Bone marrow (tissue), 2 donors: ENCODE results near the gene CFAP77.
"Not testable (repeated sequence)": the region's sequence is repeated elsewhere in the genome, so short reads cannot be mapped to it uniquely, and the experiment has no call there.

Experiments
- DNase-seq, 2 donors: peaks; one replicate each; lab custom pipeline; 2025; lab: John Stamatoyannopoulos, UW

CFAP77 gene

DNA sequence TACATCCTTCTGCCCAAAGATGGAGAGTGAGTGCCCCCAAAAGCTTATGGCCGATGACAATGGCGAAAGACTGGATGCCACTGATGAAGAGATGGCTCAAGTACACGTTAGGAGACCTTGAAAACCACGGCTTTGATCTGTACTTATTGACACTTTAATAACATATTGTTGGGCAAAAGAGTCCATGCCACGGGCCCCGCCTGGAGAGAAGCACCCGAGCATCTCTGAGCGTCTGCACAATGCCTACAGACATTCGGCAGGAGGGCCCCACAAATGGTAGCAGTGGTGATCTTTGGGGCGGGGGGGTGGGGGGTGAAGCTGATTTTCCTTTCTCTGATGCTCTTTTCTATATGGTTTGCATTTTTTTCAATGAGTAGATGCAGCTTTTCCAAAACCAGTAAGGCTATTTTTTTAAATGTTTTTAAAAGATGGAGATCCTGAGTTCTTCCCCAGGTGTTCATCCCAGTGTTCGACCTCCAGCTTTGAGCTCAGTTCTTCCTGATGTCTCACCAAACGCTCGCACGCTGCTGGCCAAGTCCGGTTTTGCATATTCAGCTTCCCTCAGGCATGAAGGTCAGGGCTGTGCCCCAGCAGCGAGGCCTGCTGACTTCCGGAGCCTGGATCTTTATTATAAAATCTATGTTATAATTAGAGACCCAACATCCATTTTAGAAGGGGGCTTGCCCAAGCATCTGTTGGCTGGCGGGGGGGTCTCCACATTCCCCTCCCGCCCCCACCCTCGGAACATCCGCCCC, 138.1 kb downstream of the CFAP77 start:
- no peak for DNase-seq

DNA sequence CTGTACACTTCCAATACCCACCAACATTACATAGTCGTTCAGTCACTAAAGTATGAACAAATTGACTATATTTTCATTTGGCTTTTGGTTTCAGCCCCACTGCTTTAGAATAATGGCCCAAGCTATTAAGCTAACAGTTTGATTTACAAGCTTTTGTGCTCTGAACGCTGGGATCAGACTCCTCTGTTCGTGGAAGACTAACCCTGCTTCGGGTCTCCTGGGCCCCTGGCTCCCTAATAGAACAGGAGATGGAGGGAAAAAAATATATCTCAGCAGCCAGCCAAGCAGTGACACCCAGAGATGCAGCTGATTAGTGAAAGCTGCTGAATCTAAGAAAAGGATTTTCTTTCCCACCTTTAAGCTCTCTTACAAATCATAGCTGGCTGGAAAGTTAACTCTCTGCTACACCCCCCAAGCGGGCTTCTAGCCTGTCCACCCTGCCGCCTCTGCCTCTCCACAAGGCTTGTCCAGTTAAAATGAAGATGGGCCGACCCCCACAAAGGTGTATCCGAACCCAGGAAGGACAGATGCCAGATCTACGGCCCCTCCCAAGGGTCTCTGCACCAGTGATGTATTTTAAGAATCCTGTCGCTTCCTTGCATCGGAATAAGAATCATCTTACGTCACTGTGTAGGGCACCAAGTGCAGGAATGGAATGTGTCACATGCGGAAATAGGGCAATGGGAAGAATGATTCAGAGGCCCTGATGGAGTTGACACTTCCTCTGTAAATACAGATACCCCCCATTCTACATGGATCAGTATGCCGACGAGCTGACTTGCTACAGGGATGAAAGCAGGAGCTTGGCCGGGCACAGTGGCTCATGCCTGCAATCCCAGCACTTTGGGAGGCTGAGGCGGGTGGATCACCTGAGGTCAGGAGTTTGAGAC, 139.0 kb downstream of the CFAP77 start:
- DNase-seq: no peak

DNA sequence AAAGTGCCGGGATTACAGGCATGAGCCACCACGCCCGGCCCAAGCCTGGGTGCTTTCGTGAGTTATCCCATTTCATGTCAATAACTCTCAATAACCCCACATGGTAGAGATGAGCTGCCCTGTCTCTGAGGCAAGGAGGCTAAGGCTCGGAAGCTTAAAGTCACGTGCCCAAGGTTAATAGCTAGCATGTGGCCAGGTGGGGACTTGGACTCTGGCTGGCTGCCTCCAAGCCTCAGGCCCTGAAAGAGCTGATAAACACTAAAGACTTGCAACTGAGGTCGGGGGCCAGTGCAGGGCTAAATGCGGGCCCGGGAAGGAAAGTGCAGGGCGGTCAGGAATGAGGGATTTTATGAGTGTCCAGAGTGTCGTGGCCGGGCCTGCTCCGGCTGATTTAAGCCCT, 141.5 kb downstream of the CFAP77 start:
- no peak for DNase-seq

GRCh38 chr9:132552041-132552440, 142.0 kb downstream of the CFAP77 start:
- DNase-seq: no peak

DNA sequence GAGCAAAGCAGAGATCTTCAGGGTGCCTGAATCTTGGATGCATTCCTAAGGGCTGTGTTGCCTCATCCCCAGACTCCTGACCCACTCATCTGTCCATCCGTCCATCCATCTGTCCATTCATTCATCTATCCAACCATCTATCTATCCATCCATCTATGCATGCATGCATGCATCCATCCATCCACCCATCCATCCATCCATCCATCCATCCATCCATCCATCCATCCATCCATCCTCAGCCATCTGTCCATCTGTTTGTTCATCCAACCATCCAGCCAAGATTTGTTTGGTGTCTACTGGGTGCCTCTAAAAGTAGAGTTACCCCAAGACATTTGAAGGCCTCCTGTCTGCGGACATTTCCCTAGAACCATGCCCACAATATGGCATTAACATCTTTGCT, 144.7 kb downstream of the CFAP77 start:
- DNase-seq: no peak

DNA sequence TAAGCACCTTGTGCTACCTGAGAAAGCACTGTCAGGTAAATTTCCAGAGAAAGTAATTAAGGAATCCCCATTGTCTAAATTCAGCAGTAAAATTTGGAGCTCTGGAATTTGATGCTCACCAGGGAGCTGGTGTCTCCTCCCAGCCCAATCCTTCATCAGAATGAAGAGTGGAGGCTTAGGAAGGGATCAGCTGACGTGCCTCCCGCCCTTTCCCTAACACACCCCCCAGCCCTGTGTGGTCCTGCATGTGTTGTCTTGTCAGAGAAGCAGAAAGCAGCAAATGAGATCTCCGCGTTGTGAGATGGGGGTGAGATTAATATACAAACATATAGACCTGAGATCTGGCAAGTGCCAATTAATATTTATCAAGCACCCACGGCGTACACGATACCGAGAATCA, 145.5 kb downstream of the CFAP77 start:
- no peak for DNase-seq

DNA sequence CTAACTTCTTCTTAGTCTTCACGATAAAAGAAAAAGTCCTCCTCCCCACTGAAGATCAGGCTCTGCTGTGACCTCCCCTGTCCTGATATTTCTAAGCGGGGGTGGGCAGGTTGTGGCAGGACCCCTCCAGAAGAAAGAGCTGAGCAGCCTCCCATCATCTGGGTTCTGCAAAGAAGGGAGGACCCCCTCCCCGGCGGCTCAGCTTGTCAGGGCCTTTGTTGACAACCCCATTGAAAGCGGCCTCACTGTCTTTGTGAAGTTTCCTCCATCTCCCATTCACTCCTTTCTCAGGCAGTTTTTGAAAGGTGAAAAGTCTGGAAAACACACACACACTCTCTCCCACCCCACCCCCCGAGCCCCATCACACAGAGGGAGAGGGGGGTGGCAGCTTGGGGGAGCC, 146.2 kb downstream of the CFAP77 start:
- no peak for DNase-seq

DNA sequence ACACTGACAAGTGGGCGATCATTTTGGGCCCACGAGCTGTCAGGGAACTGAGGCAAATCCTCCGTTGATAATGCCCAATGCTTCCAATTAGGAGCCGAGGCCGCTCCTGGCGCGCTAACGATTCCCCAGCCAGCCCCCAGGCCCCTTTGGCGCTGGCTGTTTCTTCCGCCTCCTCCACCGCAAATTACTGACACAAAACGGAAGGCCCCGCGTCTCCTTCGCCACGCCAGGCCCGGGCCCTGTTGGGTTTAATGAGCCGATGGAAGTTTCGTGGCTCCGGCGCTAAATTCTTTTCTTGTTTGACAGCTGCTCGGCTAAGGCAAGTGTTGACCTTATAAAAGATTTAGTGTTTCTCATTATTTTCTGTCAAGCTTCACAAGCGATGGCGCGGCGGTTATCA, 146.7 kb downstream of the CFAP77 start:
- DNase-seq: no peak

DNA sequence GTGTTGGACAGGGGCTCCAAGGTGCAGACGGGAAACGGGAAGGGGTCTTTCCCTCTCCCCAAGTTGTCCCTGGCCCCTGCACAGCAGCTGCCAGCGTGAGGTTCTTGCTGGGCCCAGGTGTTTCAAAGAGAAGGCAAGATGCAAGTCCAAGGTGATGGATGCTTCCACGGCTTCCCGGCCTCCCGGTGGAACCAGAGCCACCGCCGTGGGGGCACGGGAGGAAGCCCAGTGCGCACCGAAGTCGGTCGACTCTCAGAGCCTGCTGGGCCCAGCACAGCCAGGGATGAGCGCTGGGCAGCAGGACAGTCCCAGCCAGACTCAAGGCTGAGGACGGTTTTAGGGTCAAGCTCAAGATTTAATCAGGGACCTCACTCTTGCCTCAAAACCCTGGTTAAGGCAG, 147.1 kb downstream of the CFAP77 start:
- no peak for DNase-seq

GRCh38 chr9:132559711-132560110, 149.7 kb downstream of the CFAP77 start:
- DNase-seq: no peak

- DNase-seq: no peak
Observed at GRCh38 chr9:132560616-132561202, 150.7 kb downstream of the CFAP77 start.

GRCh38 chr9:132562306-132562573, 152.2 kb downstream of the CFAP77 start:
- no peak for DNase-seq

DNA sequence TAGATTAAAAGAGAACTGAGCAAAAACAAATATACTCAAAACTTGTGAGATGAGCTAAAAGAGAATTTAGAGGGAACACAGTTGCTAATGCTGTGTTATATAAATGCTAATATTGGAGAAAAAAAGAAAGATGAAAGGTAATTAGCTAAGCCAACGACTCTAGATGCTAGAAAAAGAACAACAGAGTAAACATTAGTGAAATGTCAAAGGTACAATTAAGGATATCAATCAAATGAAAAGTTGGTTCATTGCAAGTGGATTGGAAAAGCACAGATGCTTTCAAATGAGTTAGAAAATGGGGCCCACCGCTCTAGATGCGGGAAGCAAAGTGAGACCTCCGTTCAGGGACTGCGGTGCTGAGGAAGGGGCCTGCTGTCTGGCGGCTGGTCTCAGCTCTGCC, 154.5 kb downstream of the CFAP77 start:
- no peak for DNase-seq

- DNase-seq: not testable (repeated sequence)
Observed at GRCh38 chr9:132568787-132569186, 158.8 kb downstream of the CFAP77 start.

DNA sequence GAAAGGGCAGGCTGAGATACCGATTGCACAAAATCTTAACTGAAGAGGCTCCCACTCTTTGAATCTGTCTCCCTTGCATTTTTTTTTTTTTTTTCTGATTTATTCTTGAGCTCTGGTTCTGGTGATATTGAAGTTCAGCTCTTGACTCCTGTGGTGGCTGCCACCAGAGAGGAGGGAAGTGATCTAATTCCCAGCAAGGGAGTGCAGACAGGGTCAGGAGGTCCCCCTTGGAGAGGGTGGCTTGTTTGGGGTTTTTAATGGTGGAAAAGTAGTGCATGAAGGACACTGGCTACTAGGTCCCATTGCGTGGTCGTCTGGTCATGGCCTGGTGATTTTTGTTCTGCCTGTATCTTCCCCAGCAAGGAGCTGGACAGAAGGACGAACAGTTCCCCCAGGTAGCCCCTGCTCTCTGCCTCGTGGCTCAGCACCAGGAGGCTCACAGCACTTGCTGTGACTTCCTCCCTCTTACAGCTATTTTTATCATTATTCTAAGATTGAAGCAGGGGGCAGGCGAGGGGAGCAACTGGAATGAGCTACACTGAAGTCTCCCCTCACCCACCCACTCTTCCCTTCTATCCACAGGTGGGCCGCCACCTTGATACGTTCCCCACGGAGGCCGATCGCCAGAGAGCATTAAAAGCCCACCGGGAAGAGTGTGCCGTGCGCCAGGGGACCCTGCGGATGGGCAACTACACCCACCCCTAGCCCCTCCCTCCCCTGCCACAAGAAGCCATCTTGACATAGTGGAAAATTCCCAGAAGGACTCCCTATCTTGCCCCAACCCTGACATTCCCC, 162.0 kb downstream of the CFAP77 start:
- no peak for DNase-seq

DNA sequence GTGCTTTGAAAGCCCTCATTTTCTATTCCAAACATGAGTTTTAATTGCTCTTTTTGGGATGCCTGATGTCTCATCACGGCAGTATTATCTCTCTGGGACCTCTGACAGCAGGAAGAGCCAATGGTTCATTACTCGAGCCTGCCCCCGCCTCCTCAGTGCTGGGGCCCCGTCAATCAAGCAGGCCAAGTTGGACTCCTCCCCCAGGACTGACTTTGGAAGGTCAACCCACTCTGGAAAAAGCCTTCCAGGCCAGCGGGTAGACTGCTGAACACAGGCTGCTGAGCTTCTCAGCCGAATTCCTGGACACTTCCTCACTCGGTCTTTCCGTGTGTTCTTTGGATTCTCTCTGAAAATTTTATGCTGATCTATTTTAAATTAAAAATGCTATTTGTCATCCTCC, 162.9 kb downstream of the CFAP77 start:
- DNase-seq: no peak

DNA sequence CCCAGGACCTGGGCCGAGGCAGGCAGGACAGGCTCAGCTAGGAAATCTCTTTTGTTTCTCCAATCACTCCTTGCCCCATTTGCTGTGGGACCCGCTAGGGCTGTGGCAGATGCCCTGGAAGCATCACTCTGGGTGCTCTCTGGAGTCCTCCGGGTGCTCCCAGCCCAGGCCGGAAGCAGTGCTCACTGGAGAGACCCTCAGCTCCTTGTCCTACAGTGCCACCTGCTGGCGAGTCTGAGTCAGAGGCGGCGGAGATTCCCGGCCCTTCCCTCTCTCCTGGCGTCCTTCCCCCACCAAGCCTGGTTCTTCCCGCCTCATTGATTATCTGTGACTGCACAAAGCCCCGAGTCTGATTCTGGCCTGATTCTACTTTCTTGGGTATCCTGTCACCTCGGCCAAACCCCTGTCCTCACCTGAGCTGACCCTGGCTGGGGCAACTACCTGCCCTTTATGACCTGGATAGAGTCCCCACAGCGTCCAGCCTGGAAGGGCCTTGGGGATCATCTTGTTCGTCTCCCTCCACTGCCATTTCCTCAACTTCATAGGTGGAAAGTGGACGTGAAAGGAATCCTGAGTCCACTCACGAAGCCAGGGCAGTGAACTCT, 165.1 kb downstream of the CFAP77 start:
- DNase-seq: peak in 1 of 2 donors; percentile 3

DNA sequence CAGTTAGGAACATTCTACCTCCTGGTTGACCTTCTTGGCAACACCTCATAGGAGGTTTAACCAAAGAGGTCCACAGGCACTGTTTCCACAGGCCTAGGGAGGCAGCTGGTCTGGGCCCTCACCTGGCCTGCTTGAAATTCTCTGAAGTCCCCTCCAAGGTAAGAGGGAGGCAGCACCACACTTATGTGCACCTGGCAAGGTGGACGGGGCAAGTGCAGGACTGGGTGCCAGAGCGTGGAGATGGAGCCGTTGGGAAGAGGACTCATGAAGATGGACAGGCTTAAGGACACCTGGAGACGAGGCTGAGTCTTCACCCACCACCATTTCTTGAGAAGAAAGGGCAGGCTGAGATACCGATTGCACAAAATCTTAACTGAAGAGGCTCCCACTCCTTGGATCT, 165.8 kb downstream of the CFAP77 start:
- DNase-seq: no peak

- DNase-seq: no peak
Observed at GRCh38 chr9:132577119-132577518, 167.1 kb downstream of the CFAP77 start.

GRCh38 chr9:132578367-132578932, 168.4 kb downstream of the CFAP77 start:
- no peak for DNase-seq

DNA sequence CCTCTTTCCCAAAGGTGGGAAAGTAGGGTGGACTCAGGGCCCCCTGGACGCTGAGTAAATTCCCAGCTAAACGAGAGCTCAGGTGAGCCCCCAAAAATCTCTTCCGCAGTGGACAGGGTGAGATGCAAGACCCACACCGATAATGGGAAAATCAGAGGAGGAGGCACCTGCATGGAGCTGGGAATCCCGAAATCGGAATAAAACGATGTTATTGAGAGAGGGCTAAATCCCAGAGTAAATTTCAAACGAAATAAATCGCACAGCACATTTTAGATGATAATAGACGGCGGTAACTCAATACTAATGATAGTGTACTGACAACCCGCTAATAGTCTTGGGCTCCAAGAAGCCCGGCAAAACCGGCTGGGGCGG, 169.4 kb downstream of the CFAP77 start:
- DNase-seq: no peak
